K562 (cell line): ENCODE measurements around the gene GPC3. TPM values are rescaled to one million over a fixed set of nuclear protein-coding genes. Genes with fewer than 3 reads are reported as not detected.

ENCODE experiments used
- ATAC-seq: fragments of 200-7000 bp; cut with Tn5 transposase; 3 replicates; pipeline ENCODE4 v1.9.1; 2020; ENCODE audit warnings: moderate library complexity
- BruUV-seq: library from RNA; stranded (reverse); fragments of 400-500 nt; replicated peaks from 2 replicates; lab custom pipeline; 2021; lab: Mats Ljungman, UMichigan
- CTCF ChIA-PET: fragments of 300-600 bp; formaldehyde crosslinking; extraction: SDS; loops from one replicate; lab custom pipeline; 2021; ENCODE audit warnings: low intra/inter-chr PET ratio; lab: Yijun Ruan, JAX
- POLR2A ChIA-PET: fragments of 300-600, 350-650 bp; sonication (Branson Sonifier 250); formaldehyde crosslinking; extraction: SDS; loops from one replicate; lab custom pipeline; 2021; ENCODE audit warnings: antibody characterized with exemption, inconsistent platforms; lab: Yijun Ruan, JAX
- DNase-seq, 4 experiments: peaks; one replicate each; pipeline versions ENCODE4 v3.0.0 to v3.0.0-alpha.2; 2011 to 2018; ENCODE audit warnings: low spot score in 3 of 4, mixed read lengths in 3 of 4; ENCODE audit errors: extremely low read depth in 1 of 4
- FAIRE-seq: peaks from 2 replicates; lab custom pipeline; 2011; peaks lifted over from hg19 to GRCh38; lab: Jason Lieb, UNC
- H2AFZ ChIP-seq: 2 replicates; pipeline ENCODE4 v1.6.0; 2011; ENCODE audit warnings: low read depth, low read length, control low read depth, inconsistent platforms
- H3K27ac ChIP-seq: fragments of 200-600 bp; 3 replicates; pipeline ENCODE4 v1.8.0; 2011; ENCODE audit warnings: low read depth, mild to moderate bottlenecking, control low read depth, inconsistent platforms, low read length, moderate library complexity, mixed read lengths; ENCODE audit errors: extremely low read depth
- H3K27me3 ChIP-seq, 2 experiments: fragments of 300-600 bp in 1 of 2; 2 replicates in 1 of 2; 3 replicates in 1 of 2; pipeline versions ENCODE4 v1.6.0 to v1.8.0; 2011; ENCODE audit warnings: inconsistent platforms in 2 of 2, low read length in 2 of 2, mild to moderate bottlenecking in 1 of 2, mixed read lengths in 1 of 2, moderate library complexity in 1 of 2; ENCODE audit not compliant: control insufficient read depth in 2 of 2, insufficient read depth in 2 of 2
- H3K36me3 ChIP-seq: fragments of 300-600 bp; 3 replicates; pipeline ENCODE4 v1.8.0; 2011; ENCODE audit warnings: mild to moderate bottlenecking, low read length, inconsistent platforms; ENCODE audit not compliant: control insufficient read depth, insufficient read depth
- H3K4me1 ChIP-seq, 2 experiments: fragments of 200-600 bp in 1 of 2; replicated peaks in 1 of 2; 2 replicates in 1 of 2; 3 replicates in 1 of 2; pipeline versions ENCODE4 v1.5.1 to v1.8.0; 2011; ENCODE audit warnings: inconsistent platforms in 2 of 2, low read length in 2 of 2, mild to moderate bottlenecking in 1 of 2, mixed read lengths in 1 of 2, moderate library complexity in 1 of 2; ENCODE audit not compliant: control insufficient read depth in 2 of 2, insufficient read depth in 2 of 2
- H3K4me2 ChIP-seq: 2 replicates; pipeline ENCODE4 v1.6.1; 2011; ENCODE audit warnings: low read length, control low read depth, inconsistent platforms, mixed read lengths; ENCODE audit not compliant: insufficient read depth
- H3K4me3 ChIP-seq: fragments of 200-600 bp; sonication (generic), shearing (Covaris generic); 2 replicates; pipeline ENCODE4 v1.5.1; 2016; ENCODE audit warnings: control low read depth, inconsistent platforms
- H3K79me2 ChIP-seq: fragments of 200-600 bp; 3 replicates; pipeline ENCODE4 v1.8.0; 2011; ENCODE audit warnings: low read length, inconsistent platforms; ENCODE audit not compliant: control insufficient read depth, insufficient read depth
- H3K9ac ChIP-seq, 2 experiments: 2 replicates each; pipeline versions ENCODE4 v1.6.0 to v1.6.1; 2011; ENCODE audit warnings: low read depth in 2 of 2, low read length in 2 of 2, control low read depth in 1 of 2, inconsistent platforms in 1 of 2, mild to moderate bottlenecking in 1 of 2, mixed read lengths in 1 of 2; ENCODE audit not compliant: insufficient read depth in 1 of 2
- H3K9me1 ChIP-seq: one replicate; pipeline ENCODE4 v1.6.0; 2011; ENCODE audit warnings: inconsistent platforms, mild to moderate bottlenecking, low read length, moderate library complexity; ENCODE audit not compliant: control insufficient read depth, insufficient read depth
- H3K9me3 ChIP-seq: replicated peaks from 2 replicates; pipeline ENCODE4 v1.5.1; 2011; ENCODE audit warnings: low read depth, low read length, inconsistent platforms; ENCODE audit not compliant: control insufficient read depth, insufficient read depth
- H4K20me1 ChIP-seq: replicated peaks from 2 replicates; pipeline ENCODE4 v1.6.1; 2011; ENCODE audit warnings: low read length, inconsistent platforms, mixed read lengths; ENCODE audit not compliant: control insufficient read depth, insufficient read depth
- EWSR1 ChIP-seq: fragments of 450-650 bp; IDR thresholded peaks from 2 replicates; pipeline ENCODE4 v1.6.1; 2018; ENCODE audit warnings: borderline replicate concordance, mild to moderate bottlenecking, low read depth, moderate library complexity; ENCODE audit not compliant: partially characterized antibody
- GATAD2A ChIP-seq: fragments of 450-650 bp; IDR thresholded peaks from 2 replicates; pipeline ENCODE4 v1.6.1; 2017
- GMEB1 ChIP-seq: fragments of 250-450 bp; sonication (Bioruptor Pico); IDR thresholded peaks from 2 replicates; pipeline ENCODE4 v1.4.0; 2020; ENCODE audit warnings: mild to moderate bottlenecking
- NR4A1 ChIP-seq, 2 experiments: fragments of 250-450 bp in 1 of 2; fragments of 450-650 bp in 1 of 2; sonication (Bioruptor Pico) in 1 of 2; IDR thresholded peaks; 2 replicates each; pipeline versions ENCODE4 v1.4.0 to v1.6.1; 2016 to 2020; ENCODE audit warnings: mild to moderate bottlenecking in 2 of 2, missing compliant biosample characterization in 1 of 2, missing genetic modification characterization in 1 of 2, moderate library complexity in 1 of 2
- SMARCA4 ChIP-seq: fragments of 450-650 bp; IDR thresholded peaks from 2 replicates; pipeline ENCODE4 v1.6.1; 2016
- STAG1 ChIP-seq: sonication (generic); formaldehyde crosslinking; IDR thresholded peaks from 2 replicates; pipeline ENCODE4 v1.5.0; 2020; ENCODE audit warnings: missing genetic modification reagents, borderline replicate concordance
- ZMIZ1 ChIP-seq, 2 experiments: fragments of 150-350 bp in 1 of 2; IDR thresholded peaks; 2 replicates each; pipeline ENCODE4 v1.6.1; 2012 to 2016; ENCODE audit warnings: low read depth in 2 of 2, low read length in 2 of 2, mild to moderate bottlenecking in 1 of 2, moderate library complexity in 1 of 2
- ZNF197 ChIP-seq: fragments of 200-800 bp; sonication (Bioruptor generic); IDR thresholded peaks from 2 replicates; pipeline ENCODE4 v1.6.1; 2016; ENCODE audit warnings: low read depth, missing genetic modification characterization, missing compliant biosample characterization
- ZNF583 ChIP-seq: fragments of 250-450 bp; sonication (Bioruptor Pico); IDR thresholded peaks from 2 replicates; pipeline ENCODE4 v1.4.0; 2020
- ZNF785 ChIP-seq: fragments of 250-450 bp; sonication (Bioruptor Pico); IDR thresholded peaks from 2 replicates; pipeline ENCODE4 v1.4.0; 2020; ENCODE audit warnings: mild to moderate bottlenecking
- in situ Hi-C: fragments of 300-500 bp; cut with MboI; formaldehyde crosslinking; loops from 4 replicates; pipeline ENCODE4 v1.15.0; 2018; ENCODE audit warnings: inconsistent platforms, mixed read lengths
- intact Hi-C: fragments of 100-400 bp; cut with micrococcal nuclease; formaldehyde crosslinking; loops from 2 replicates; pipeline ENCODE4 v1.14.2; 2022
- polyA plus RNA-seq, 8 experiments: library from polyadenylated mRNA; depleted of rRNA in 4 of 8; stranded (reverse) in 5 of 8; unstranded in 3 of 8; fragments of >200 nt; fragmentation: Nextera tagmentation in 2 of 8; fragmentation: Illumina TruSeq in 1 of 8; extraction: Ambion mirVana in 2 of 8; extraction: Trizol in 1 of 8; gene quantifications; 2 replicates each; pipeline versions ENCODE4 v1.2.1 to v1.2.3, GENCODE V29; 2011 to 2014; ENCODE audit warnings: inconsistent platforms in 1 of 8, missing spikeins in 1 of 8
- total RNA-seq, 7 experiments: library from RNA; depleted of rRNA in 6 of 7; stranded (reverse); fragments of >200 nt in 6 of 7; fragmentation: Illumina TruSeq in 2 of 7; extraction: Trizol in 2 of 7; gene quantifications; 2 replicates each; pipeline versions ENCODE4 v1.2.1 to v1.2.3, GENCODE V29; 2011 to 2021; ENCODE audit warnings: low replicate concordance in 1 of 7
- TF ChIP-seq, protein P1 (sequence below): sonication (generic); formaldehyde crosslinking; IDR thresholded peaks from 2 replicates; pipeline ENCODE4 v1.4.0; 2020; ENCODE audit warnings: mild to moderate bottlenecking, missing genetic modification reagents
- TF ChIP-seq, protein P2 (sequence below): fragments of 450-650 bp; IDR thresholded peaks from 2 replicates; pipeline ENCODE4 v1.6.1; 2018; ENCODE audit not compliant: partially characterized antibody

GPC3 gene
- total and polyA plus RNA-seq, 9 of the 15 experiments (the other 6 are each of a cell fraction or from before 2014, with no cell fraction given) = 0.42 TPM; not detected in 8

GRCh38 chrX:133796282-133796681 is 189.1 kb downstream of the GPC3 start:
- POLR2A ChIA-PET = no interaction called here
- Histone ChIP-seq H3K9me1 (no peaks in the 10 kb centered on the region), H3K27me3 (no peaks in the 10 kb centered on the region), H3K4me3 (no peak overlapping the region), H3K9me3 (no peaks in the 10 kb centered on the region), H3K4me1 (no peaks in the 10 kb centered on the region; a peak in 1 of 5 replicates), H3K36me3 (no peaks in the 10 kb centered on the region), H3K4me2 (no peak overlapping the region), H3K9ac (no peak overlapping the region), H3K79me2 (no peaks in the 10 kb centered on the region), H4K20me1 (no peaks in the 10 kb centered on the region), H3K27ac (no peak overlapping the region), H2AFZ (no peak overlapping the region)
- intact Hi-C loops (loop anchor here (10.0 kb wide), 1 partner anchor 459 kb away; no protein-coding TSS in a partner anchor), in situ Hi-C loops (no loop called here)
- no peak for ATAC-seq
- BruUV-seq = no TSS peak
- CTCF ChIA-PET = interaction anchor here (0.6 kb wide), 1 partner anchor 321 kb away, joined by 3 read pairs; no protein-coding TSS in a partner anchor
- FAIRE-seq = no peak
- no peak for DNase-seq
- TF ChIP-seq ZNF583 (CRISPR knock-in tag) = no peak
- no peak for TF ChIP-seq ZNF197
- no peak for TF ChIP-seq ZMIZ1 (IDR thresholded peaks at IDR 0.05; ENCODE audit: low read depth in 2 of 2, low read length in 2 of 2)
- TF ChIP-seq, protein P1, sequence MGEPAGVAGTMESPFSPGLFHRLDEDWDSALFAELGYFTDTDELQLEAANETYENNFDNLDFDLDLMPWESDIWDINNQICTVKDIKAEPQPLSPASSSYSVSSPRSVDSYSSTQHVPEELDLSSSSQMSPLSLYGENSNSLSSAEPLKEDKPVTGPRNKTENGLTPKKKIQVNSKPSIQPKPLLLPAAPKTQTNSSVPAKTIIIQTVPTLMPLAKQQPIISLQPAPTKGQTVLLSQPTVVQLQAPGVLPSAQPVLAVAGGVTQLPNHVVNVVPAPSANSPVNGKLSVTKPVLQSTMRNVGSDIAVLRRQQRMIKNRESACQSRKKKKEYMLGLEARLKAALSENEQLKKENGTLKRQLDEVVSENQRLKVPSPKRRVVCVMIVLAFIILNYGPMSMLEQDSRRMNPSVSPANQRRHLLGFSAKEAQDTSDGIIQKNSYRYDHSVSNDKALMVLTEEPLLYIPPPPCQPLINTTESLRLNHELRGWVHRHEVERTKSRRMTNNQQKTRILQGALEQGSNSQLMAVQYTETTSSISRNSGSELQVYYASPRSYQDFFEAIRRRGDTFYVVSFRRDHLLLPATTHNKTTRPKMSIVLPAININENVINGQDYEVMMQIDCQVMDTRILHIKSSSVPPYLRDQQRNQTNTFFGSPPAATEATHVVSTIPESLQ = no peak
- TF ChIP-seq GATAD2A = no peak
- TF ChIP-seq, protein P2, sequence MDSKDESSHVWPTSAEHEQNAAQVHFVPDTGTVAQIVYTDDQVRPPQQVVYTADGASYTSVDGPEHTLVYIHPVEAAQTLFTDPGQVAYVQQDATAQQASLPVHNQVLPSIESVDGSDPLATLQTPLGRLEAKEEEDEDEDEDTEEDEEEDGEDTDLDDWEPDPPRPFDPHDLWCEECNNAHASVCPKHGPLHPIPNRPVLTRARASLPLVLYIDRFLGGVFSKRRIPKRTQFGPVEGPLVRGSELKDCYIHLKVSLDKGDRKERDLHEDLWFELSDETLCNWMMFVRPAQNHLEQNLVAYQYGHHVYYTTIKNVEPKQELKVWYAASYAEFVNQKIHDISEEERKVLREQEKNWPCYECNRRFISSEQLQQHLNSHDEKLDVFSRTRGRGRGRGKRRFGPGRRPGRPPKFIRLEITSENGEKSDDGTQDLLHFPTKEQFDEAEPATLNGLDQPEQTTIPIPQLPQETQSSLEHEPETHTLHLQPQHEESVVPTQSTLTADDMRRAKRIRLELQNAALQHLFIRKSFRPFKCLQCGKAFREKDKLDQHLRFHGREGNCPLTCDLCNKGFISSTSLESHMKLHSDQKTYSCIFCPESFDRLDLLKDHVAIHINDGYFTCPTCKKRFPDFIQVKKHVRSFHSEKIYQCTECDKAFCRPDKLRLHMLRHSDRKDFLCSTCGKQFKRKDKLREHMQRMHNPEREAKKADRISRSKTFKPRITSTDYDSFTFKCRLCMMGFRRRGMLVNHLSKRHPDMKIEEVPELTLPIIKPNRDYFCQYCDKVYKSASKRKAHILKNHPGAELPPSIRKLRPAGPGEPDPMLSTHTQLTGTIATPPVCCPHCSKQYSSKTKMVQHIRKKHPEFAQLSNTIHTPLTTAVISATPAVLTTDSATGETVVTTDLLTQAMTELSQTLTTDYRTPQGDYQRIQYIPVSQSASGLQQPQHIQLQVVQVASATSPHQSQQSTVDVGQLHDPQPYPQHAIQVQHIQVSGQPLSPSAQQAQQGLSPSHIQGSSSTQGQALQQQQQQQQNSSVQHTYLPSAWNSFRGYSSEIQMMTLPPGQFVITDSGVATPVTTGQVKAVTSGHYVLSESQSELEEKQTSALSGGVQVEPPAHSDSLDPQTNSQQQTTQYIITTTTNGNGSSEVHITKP = no peak
- TF ChIP-seq SMARCA4 = no peak
- TF ChIP-seq STAG1 (CRISPR knock-in tag) = no peak
- no peak for TF ChIP-seq ZNF785 (CRISPR knock-in tag)
- TF ChIP-seq NR4A1 (CRISPR knock-in tag; IDR thresholded peaks at IDR 0.05) = no peak
- no peak for TF ChIP-seq NR4A1 (tag; IDR thresholded peaks at IDR 0.05)
- TF ChIP-seq EWSR1 = no peak
- no peak for TF ChIP-seq GMEB1
